Liver (tissue), 9 donors: ENCODE results near the gene RAPGEF4. TPM values are rescaled to one million over a fixed set of nuclear protein-coding genes. Genes with fewer than 3 reads are reported as not detected.

Experiments used
- DNase-seq: peaks from one replicate; pipeline ENCODE4 v3.0.0-alpha.2; 2017; ENCODE audit warnings: low spot score
- H3K27ac ChIP-seq, 2 donors: one replicate each; pipeline ENCODE4 v1.7.0; 2013; ENCODE audit warnings: inconsistent platforms in 2 of 2, low read length in 2 of 2, control low read depth in 1 of 2, low read depth in 1 of 2, mild to moderate bottlenecking in 1 of 2
- H3K27me3 ChIP-seq, 4 donors: one replicate each; pipeline versions ENCODE4 v1.6.1 to v1.7.0; 2013; ENCODE audit warnings: low read length in 3 of 4, inconsistent platforms in 1 of 4, mild to moderate bottlenecking in 1 of 4, moderate library complexity in 1 of 4; ENCODE audit not compliant: control insufficient read depth in 4 of 4, insufficient read depth in 4 of 4
- H3K36me3 ChIP-seq, 4 donors: one replicate each; pipeline versions ENCODE4 v1.6.1 to v1.7.0; 2013; ENCODE audit warnings: low read length in 3 of 4, mild to moderate bottlenecking in 3 of 4, low read depth in 1 of 4, moderate library complexity in 1 of 4; ENCODE audit not compliant: control insufficient read depth in 4 of 4, insufficient read depth in 3 of 4
- H3K4me1 ChIP-seq, 4 donors: one replicate each; pipeline versions ENCODE4 v1.6.1 to v1.7.0; 2013; ENCODE audit warnings: low read length in 3 of 4, mild to moderate bottlenecking in 3 of 4, moderate library complexity in 1 of 4; ENCODE audit not compliant: control insufficient read depth in 4 of 4, insufficient read depth in 4 of 4
- H3K4me3 ChIP-seq, 3 donors: one replicate each; pipeline versions ENCODE4 v1.6.1 to v1.7.0; 2013; ENCODE audit warnings: low read length in 3 of 3, control low read depth in 1 of 3, low read depth in 1 of 3, mild to moderate bottlenecking in 1 of 3
- H3K9ac ChIP-seq, 2 donors: one replicate each; pipeline ENCODE4 v1.7.0; 2013; ENCODE audit warnings: low read length in 2 of 2, mild to moderate bottlenecking in 2 of 2, moderate library complexity in 2 of 2, control low read depth in 1 of 2, low read depth in 1 of 2
- H3K9me3 ChIP-seq, 4 donors: one replicate each; pipeline versions ENCODE4 v1.6.1 to v1.7.0; 2013; ENCODE audit warnings: low read length in 3 of 4; ENCODE audit not compliant: control insufficient read depth in 4 of 4
- EGR1 ChIP-seq, 2 donors: IDR thresholded peaks; 2 replicates each; pipeline ENCODE4 v1.6.1; 2016 to 2018; ENCODE audit warnings: antibody characterized with exemption in 2 of 2, low read depth in 2 of 2
- FOXA1 ChIP-seq: IDR thresholded peaks from 2 replicates; pipeline ENCODE4 v1.6.1; 2016; ENCODE audit warnings: antibody characterized with exemption
- FOXA2 ChIP-seq: IDR thresholded peaks from 2 replicates; pipeline ENCODE4 v1.6.1; 2016; ENCODE audit warnings: antibody characterized with exemption
- GABPA ChIP-seq, 2 donors: IDR thresholded peaks in 1 of 2; conservative IDR thresholded peaks in 1 of 2; 2 replicates each; pipeline ENCODE4 v1.6.1; 2016; ENCODE audit warnings: antibody characterized with exemption in 2 of 2, mild to moderate bottlenecking in 1 of 2, moderate library complexity in 1 of 2
- HNF4G ChIP-seq: IDR thresholded peaks from 2 replicates; pipeline ENCODE4 v1.6.1; 2016; ENCODE audit warnings: antibody characterized with exemption
- JUND ChIP-seq, 2 donors: IDR thresholded peaks; 2 replicates each; pipeline ENCODE4 v1.6.1; 2016; ENCODE audit warnings: antibody characterized with exemption in 2 of 2
- NR2F2 ChIP-seq: IDR thresholded peaks from 2 replicates; pipeline ENCODE4 v1.6.1; 2016; ENCODE audit warnings: antibody characterized with exemption
- RAD21 ChIP-seq, 2 donors: IDR thresholded peaks; 2 replicates each; pipeline ENCODE4 v1.6.1; 2016; ENCODE audit warnings: antibody characterized with exemption in 2 of 2, mild to moderate bottlenecking in 2 of 2
- SP1 ChIP-seq: IDR thresholded peaks from 2 replicates; pipeline ENCODE4 v1.6.1; 2018; ENCODE audit warnings: antibody characterized with exemption, mild to moderate bottlenecking
- TAF1 ChIP-seq: conservative IDR thresholded peaks from 2 replicates; pipeline ENCODE4 v1.6.1; 2016; ENCODE audit warnings: antibody characterized with exemption, mild to moderate bottlenecking
- YY1 ChIP-seq: IDR thresholded peaks from 2 replicates; pipeline ENCODE4 v1.6.1; 2016; ENCODE audit warnings: antibody characterized with exemption, mild to moderate bottlenecking
- WGBS: extraction: QIAGEN DNeasy Blood & Tissue Kit; methylation state at CpG from one replicate; pipeline ENCODE4 v1.1.7; 2013; 5-methylcytosine and 5-hydroxymethylcytosine counted together
- polyA plus RNA-seq, 2 donors: library from polyadenylated mRNA; stranded (reverse) in 1 of 2; unstranded in 1 of 2; fragments of 200-250 nt in 1 of 2; fragments of >200 nt in 1 of 2; fragmentation: Nextera tagmentation in 1 of 2; extraction: Ambion mirVana in 1 of 2; gene quantifications; one replicate each; pipeline versions ENCODE4 v1.2.1 to v1.2.3, GENCODE V29; 2013 to 2015
- total RNA-seq, 2 donors: library from RNA; depleted of rRNA; stranded (reverse); fragments of >200 nt; gene quantifications; one replicate each; pipeline ENCODE4 v1.2.3, GENCODE V29; 2014
- TF ChIP-seq, protein P1 (sequence below): IDR thresholded peaks from 2 replicates; pipeline ENCODE4 v1.6.1; 2016; ENCODE audit warnings: antibody characterized with exemption, mild to moderate bottlenecking
- TF ChIP-seq, protein P2 (sequence below): fragments of 150-350 bp; IDR thresholded peaks from 2 replicates; pipeline ENCODE4 v1.5.1; 2017; ENCODE audit warnings: improper control_type of control experiment, low read depth, low read length; ENCODE audit not compliant: missing input control
- TF ChIP-seq, protein P3 (sequence below): IDR thresholded peaks from 2 replicates; pipeline ENCODE4 v1.6.1; 2016; ENCODE audit warnings: antibody characterized with exemption
- TF ChIP-seq, protein P4 (sequence below): IDR thresholded peaks from 2 replicates; pipeline ENCODE4 v1.6.1; 2016; ENCODE audit warnings: antibody characterized with exemption
- donor health status: healthy.
- donor health status: healthy.
- donor health status: healthy.
- donor health status: healthy.
- donor health status: healthy.

RAPGEF4 gene
- total and polyA plus RNA-seq, 4 donors = 1.5 to 18.2 (median 8.3) TPM

DNA sequence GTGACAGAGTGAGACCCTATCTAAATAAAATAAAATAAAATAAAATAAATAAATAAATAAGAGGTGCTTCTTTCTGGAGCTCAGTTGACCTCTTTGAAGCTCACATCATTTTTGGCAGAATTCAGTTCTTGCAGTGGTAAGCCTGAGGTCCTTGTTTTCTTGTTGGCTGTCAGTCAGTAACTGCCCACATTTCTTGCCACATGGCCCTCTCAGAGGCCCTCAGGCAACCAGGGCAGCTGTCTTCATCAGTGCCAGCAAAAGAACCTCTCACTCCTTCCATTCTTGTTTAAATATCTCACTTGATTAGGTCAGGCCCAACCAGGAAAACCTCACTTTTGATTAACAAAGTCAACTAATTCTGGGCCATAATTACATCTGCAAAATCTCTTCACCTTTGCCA is 53.2 kb downstream of the RAPGEF4 start (continued):
- TF ChIP-seq, protein P1, sequence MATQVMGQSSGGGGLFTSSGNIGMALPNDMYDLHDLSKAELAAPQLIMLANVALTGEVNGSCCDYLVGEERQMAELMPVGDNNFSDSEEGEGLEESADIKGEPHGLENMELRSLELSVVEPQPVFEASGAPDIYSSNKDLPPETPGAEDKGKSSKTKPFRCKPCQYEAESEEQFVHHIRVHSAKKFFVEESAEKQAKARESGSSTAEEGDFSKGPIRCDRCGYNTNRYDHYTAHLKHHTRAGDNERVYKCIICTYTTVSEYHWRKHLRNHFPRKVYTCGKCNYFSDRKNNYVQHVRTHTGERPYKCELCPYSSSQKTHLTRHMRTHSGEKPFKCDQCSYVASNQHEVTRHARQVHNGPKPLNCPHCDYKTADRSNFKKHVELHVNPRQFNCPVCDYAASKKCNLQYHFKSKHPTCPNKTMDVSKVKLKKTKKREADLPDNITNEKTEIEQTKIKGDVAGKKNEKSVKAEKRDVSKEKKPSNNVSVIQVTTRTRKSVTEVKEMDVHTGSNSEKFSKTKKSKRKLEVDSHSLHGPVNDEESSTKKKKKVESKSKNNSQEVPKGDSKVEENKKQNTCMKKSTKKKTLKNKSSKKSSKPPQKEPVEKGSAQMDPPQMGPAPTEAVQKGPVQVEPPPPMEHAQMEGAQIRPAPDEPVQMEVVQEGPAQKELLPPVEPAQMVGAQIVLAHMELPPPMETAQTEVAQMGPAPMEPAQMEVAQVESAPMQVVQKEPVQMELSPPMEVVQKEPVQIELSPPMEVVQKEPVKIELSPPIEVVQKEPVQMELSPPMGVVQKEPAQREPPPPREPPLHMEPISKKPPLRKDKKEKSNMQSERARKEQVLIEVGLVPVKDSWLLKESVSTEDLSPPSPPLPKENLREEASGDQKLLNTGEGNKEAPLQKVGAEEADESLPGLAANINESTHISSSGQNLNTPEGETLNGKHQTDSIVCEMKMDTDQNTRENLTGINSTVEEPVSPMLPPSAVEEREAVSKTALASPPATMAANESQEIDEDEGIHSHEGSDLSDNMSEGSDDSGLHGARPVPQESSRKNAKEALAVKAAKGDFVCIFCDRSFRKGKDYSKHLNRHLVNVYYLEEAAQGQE = no peak
- no peak for TF ChIP-seq FOXA2
- TF ChIP-seq YY1 = no peak
- no peak for TF ChIP-seq GABPA (IDR thresholded peaks at IDR 0.05 in 1 of 2, conservative IDR thresholded peaks at IDR 0.05 in 1 of 2)

DNA sequence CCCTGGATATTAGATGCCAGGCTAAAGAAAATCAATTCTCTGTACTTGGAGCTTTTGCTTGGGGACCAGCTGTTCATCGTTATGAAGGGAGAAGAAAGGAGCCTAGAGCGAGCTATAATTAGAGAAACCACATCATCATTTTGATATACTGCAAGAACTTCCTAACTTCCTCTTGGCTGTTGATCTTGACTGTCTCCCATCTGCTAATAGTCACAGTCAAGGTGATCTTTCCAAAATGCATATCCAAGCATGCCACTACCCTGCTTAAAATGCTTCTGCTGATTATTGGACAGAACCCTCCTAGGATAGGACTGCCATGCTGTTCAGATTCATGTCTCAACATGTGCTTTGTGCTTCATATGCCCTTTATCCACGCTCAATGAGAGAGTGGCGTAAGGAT is 54.8 kb downstream of the RAPGEF4 start:
- no peak for TF ChIP-seq NR2F2
- TF ChIP-seq EGR1 (IDR thresholded peaks at IDR 0.05; ENCODE audit: low read depth in 2 of 2) = no peak
- TF ChIP-seq, protein P2, sequence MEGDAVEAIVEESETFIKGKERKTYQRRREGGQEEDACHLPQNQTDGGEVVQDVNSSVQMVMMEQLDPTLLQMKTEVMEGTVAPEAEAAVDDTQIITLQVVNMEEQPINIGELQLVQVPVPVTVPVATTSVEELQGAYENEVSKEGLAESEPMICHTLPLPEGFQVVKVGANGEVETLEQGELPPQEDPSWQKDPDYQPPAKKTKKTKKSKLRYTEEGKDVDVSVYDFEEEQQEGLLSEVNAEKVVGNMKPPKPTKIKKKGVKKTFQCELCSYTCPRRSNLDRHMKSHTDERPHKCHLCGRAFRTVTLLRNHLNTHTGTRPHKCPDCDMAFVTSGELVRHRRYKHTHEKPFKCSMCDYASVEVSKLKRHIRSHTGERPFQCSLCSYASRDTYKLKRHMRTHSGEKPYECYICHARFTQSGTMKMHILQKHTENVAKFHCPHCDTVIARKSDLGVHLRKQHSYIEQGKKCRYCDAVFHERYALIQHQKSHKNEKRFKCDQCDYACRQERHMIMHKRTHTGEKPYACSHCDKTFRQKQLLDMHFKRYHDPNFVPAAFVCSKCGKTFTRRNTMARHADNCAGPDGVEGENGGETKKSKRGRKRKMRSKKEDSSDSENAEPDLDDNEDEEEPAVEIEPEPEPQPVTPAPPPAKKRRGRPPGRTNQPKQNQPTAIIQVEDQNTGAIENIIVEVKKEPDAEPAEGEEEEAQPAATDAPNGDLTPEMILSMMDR = no peak
- no peak for TF ChIP-seq TAF1
- no peak for TF ChIP-seq RAD21 (IDR thresholded peaks at IDR 0.05)
- no peak for TF ChIP-seq YY1
- no peak for TF ChIP-seq HNF4G
- no peak for TF ChIP-seq FOXA1
- no peak for TF ChIP-seq SP1
- no peak for TF ChIP-seq FOXA2
- TF ChIP-seq GABPA (IDR thresholded peaks at IDR 0.05 in 1 of 2, conservative IDR thresholded peaks at IDR 0.05 in 1 of 2) = no peak
- TF ChIP-seq, protein P1 = no peak
- no peaks in the 10 kb centered on the region for H3K36me3 ChIP-seq
- H3K27me3 ChIP-seq = no peaks in the 10 kb centered on the region
- no peaks in the 10 kb centered on the region for H3K4me1 ChIP-seq
- H3K9me3 ChIP-seq = no peaks in the 10 kb centered on the region
- 75% methylated on average over 4 of the region's 4 CpGs for WGBS
- no peak overlapping the region for H3K9ac ChIP-seq
- no peak overlapping the region for H3K4me3 ChIP-seq
- no peak overlapping the region for H3K27ac ChIP-seq
- DNase-seq = no peak

DNA sequence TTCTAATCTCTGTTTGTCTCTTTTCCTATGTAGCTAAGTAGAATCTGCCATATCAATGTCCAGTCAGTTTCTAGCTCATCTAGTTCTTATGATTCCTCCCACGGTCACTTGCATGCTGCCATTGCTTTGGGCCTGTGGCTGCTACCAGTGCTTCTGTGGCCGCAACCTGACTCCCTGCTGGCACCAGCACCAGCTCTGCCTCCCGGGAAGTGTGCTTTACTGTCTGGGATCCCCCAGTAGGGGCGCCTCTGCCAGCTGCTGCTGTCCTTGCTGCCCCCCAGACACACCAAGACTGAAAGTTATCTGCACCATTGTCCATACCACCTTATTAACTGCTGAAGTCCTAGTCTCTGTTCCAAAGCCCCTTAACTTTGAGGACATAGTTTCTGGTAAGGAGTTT is 56.3 kb downstream of the RAPGEF4 start:
- TF ChIP-seq JUND (IDR thresholded peaks at IDR 0.05) = no peak
- TF ChIP-seq EGR1 (IDR thresholded peaks at IDR 0.05; ENCODE audit: low read depth in 2 of 2) = no peak
- TF ChIP-seq, protein P3, sequence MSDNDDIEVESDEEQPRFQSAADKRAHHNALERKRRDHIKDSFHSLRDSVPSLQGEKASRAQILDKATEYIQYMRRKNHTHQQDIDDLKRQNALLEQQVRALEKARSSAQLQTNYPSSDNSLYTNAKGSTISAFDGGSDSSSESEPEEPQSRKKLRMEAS = no peak
- no peak for TF ChIP-seq SP1
- TF ChIP-seq, protein P2 = no peak
- TF ChIP-seq, protein P4, sequence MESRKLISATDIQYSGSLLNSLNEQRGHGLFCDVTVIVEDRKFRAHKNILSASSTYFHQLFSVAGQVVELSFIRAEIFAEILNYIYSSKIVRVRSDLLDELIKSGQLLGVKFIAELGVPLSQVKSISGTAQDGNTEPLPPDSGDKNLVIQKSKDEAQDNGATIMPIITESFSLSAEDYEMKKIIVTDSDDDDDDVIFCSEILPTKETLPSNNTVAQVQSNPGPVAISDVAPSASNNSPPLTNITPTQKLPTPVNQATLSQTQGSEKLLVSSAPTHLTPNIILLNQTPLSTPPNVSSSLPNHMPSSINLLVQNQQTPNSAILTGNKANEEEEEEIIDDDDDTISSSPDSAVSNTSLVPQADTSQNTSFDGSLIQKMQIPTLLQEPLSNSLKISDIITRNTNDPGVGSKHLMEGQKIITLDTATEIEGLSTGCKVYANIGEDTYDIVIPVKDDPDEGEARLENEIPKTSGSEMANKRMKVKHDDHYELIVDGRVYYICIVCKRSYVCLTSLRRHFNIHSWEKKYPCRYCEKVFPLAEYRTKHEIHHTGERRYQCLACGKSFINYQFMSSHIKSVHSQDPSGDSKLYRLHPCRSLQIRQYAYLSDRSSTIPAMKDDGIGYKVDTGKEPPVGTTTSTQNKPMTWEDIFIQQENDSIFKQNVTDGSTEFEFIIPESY = no peak
- no peak for TF ChIP-seq RAD21 (IDR thresholded peaks at IDR 0.05)
- Histone ChIP-seq H3K27ac (no peak overlapping the region), H3K4me1 (no peaks in the 10 kb centered on the region), H3K9ac (no peak overlapping the region), H3K36me3 (no peaks in the 10 kb centered on the region), H3K4me3 (no peak overlapping the region), H3K27me3 (no peaks in the 10 kb centered on the region), H3K9me3 (no peaks in the 10 kb centered on the region)
- DNase-seq = no peak
- 85% methylated on average over 4 of the region's 4 CpGs for WGBS
